ENCODE data around the gene C4orf50. TPM values are rescaled to one million over a fixed set of nuclear protein-coding genes. Genes with fewer than 3 reads are reported as not detected.

Gene C4orf50
- total and polyA plus RNA-seq, 10 of the 15 experiments (the other 5 are each of a cell fraction or from before 2014, with no cell fraction given), result 0.04 to 0.09 (median 0.05) TPM; not detected in 3

DNA sequence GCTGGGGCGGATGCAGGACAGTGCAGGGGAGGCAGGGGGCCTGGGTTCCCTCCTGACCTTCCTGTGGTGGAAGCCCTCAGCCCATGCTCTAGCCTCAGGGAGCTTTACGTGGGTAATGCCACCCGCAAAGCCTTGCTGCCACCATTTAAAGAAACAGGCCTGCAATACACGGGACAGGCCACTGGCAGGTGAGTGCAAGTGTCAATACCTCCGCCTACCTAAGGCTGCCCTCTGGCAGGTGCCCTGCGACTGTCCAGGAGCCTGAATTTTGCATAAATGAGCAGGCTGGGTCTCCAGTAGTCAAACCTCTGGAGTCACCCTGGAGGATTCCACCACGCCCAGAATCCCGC is 131.2 kb downstream of the C4orf50 start:
- POLR2A ChIA-PET, result no interaction called here

More for the DNA sequence above, 131.2 kb downstream of the C4orf50 start:
- intact Hi-C loops (cut with micrococcal nuclease; ENCODE audit: unreplicated experiment), result no loop called here
- no peaks in the 10 kb centered on the region for H4K20me1 ChIP-seq (ENCODE audit: control insufficient read depth, insufficient read depth)
- no peak overlapping the region for H3K27ac ChIP-seq (ENCODE audit: control insufficient read depth, insufficient read depth)
- RAD21 ChIA-PET (ENCODE audit: unreplicated experiment), result no interaction called here
- no peak for TF ChIP-seq ATF7 (IDR thresholded peaks at IDR 0.05; ENCODE audit: low read depth)
- no peak for TF ChIP-seq IRF4 (IDR thresholded peaks at IDR 0.05; ENCODE audit: low read depth, low read length)
- no peak for TF ChIP-seq ZSCAN29 (IDR thresholded peaks at IDR 0.05)
- no peak for TF ChIP-seq HDAC6 (IDR thresholded peaks at IDR 0.05; ENCODE audit: unreplicated experiment)
- TF ChIP-seq SRF (IDR thresholded peaks at IDR 0.05; ENCODE audit: low read depth in 2 of 2, low read length in 2 of 2), result no peak
- TF ChIP-seq NFXL1 (IDR thresholded peaks at IDR 0.05; ENCODE audit: borderline replicate concordance), result no peak
- TF ChIP-seq MLLT1 (IDR thresholded peaks at IDR 0.05), result no peak
- TF ChIP-seq JUND (IDR thresholded peaks at IDR 0.05; ENCODE audit: low read depth, low read length), result no peak
- TF ChIP-seq MYB (IDR thresholded peaks at IDR 0.05; ENCODE audit: borderline replicate concordance, low read depth, low read length), result no peak
- TF ChIP-seq IKZF2 (IDR thresholded peaks at IDR 0.05), result no peak
- TF ChIP-seq FOXK2 (IDR thresholded peaks at IDR 0.05), result no peak
- no peak for TF ChIP-seq SPI1 (IDR thresholded peaks at IDR 0.05; ENCODE audit: borderline replicate concordance, insufficient read depth, low read depth, low read length)
- H3K4me3 ChIP-seq, result no peak overlapping the region
- H3K4me1 ChIP-seq (ENCODE audit: control insufficient read depth, insufficient read depth, low read length), result no peaks in the 10 kb centered on the region
- DNase-seq (ENCODE audit: low read depth, low spot score), result no peak
- no TSS peak for BruUV-seq (replicated peaks)
- no peak overlapping the region for H2AFZ ChIP-seq (ENCODE audit: control insufficient read depth, low read depth, low read length)
- no peak overlapping the region for H3K4me2 ChIP-seq (ENCODE audit: control insufficient read depth, insufficient read depth)
- no peaks in the 10 kb centered on the region for H3K36me3 ChIP-seq (ENCODE audit: control insufficient read depth in 2 of 2, insufficient read depth in 2 of 2, low read length in 1 of 2)
- 10% methylated on average over 8 of the region's 8 CpGs for WGBS (ENCODE audit: insufficient coverage, insufficient replicate concordance, low lambda C conversion rate, missing lambda C conversion rate)
- no peaks in the 10 kb centered on the region; the same call in 2 of the 3 replicates for H3K9me3 ChIP-seq (replicated peaks; ENCODE audit: control insufficient read depth, insufficient read depth, low read length)
- peaks cover under 1 to 14% of the 10 kb centered on the region in 2 experiments for H3K27me3 ChIP-seq (replicated peaks in 1 of 2; ENCODE audit: control insufficient read depth in 2 of 2, insufficient read depth in 2 of 2, low read length in 1 of 2)
- H3K79me2 ChIP-seq (ENCODE audit: control insufficient read depth, insufficient read depth, low read length), result no peaks in the 10 kb centered on the region
- SMC1A ChIA-PET (ENCODE audit: uncharacterized antibody, unreplicated experiment), result no interaction called here
- no peak for FAIRE-seq
- in situ Hi-C loops (cut with MboI), result no loop called here
- no peak for ATAC-seq
- CTCF ChIA-PET, result no interaction called here
- no peak overlapping the region for H3K9ac ChIP-seq (ENCODE audit: control insufficient read depth, insufficient read depth, low read length)

Measured in GM12878 (cell line).